ENCODE results near the gene NUP155.
"Not testable (repeated sequence)": the region's sequence is repeated elsewhere in the genome, so short reads cannot be mapped to it uniquely, and the experiment has no call there.

The NUP155 gene

DNA sequence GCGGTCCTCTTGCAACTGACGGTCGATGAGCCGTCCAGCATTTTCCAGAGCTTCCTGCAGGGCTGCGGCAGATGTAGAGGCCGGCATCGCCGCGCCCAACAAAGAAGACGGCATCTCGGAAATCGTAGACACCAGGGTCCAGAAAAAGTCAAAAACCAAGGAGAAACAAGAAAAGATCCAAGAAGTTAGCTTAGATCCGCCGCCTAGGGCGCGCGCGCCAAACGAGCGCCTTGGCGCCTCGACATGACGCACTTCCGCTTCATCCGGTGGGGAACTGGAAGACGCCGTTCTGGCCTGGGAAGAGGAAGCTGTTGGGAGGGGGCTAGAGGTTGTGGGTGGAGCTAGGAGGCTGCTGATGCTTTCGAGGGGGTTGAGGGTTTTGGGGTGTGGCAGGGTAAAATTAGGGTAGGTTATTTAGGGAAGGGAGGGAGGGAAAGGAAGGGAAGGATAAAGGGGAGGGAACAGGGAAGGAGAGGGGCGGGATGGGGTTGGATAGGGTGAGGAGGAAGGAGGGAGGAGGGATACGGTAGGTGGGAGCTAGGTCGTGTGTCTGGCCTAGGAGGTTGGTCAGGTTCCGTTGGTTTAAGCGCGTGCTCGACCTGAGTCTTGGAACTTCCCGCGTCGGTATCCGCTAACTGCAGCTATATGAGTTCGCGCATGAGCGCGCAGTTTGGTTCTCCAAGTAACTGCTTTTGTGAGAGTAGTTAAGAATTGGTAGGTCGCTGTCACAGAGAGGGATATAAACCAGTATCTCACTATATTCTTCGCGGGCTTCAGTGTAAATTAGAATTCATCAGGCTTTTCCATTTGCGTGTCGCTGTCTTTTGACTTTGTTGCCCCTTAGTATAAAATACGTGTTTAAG, at the start of gene NUP155:
Gene NUP155, minus strand, starts transcription at position 243 of the 863 bp plus-strand sequence. Its CDS starts 129 bp downstream, at position 114.
- TF ChIP-seq, protein P1, sequence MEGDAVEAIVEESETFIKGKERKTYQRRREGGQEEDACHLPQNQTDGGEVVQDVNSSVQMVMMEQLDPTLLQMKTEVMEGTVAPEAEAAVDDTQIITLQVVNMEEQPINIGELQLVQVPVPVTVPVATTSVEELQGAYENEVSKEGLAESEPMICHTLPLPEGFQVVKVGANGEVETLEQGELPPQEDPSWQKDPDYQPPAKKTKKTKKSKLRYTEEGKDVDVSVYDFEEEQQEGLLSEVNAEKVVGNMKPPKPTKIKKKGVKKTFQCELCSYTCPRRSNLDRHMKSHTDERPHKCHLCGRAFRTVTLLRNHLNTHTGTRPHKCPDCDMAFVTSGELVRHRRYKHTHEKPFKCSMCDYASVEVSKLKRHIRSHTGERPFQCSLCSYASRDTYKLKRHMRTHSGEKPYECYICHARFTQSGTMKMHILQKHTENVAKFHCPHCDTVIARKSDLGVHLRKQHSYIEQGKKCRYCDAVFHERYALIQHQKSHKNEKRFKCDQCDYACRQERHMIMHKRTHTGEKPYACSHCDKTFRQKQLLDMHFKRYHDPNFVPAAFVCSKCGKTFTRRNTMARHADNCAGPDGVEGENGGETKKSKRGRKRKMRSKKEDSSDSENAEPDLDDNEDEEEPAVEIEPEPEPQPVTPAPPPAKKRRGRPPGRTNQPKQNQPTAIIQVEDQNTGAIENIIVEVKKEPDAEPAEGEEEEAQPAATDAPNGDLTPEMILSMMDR (IDR thresholded peaks at IDR 0.05; ENCODE audit: borderline replicate concordance, insufficient read depth, low read depth, low read length), result no peak

DNA sequence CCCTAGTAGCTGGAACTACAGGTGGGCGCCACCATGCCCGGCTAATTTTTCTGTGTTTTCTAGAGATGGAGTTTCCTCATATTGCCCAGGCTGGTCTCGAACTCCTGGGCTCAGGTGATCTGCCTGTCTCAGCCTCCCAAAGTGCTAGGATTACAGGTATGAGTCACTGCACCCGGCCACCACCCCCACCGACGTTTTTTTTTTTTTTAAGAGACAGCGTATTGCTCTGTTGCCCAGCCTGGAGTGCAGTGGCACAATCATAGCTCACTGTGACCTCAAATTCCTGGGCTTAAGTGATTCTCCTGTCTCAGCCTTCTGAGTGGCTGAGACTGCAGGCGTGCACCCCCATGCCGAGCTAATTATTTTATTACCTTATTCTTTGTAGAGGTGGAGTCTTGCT, 46.4 kb upstream of the NUP155 start:
- TF ChIP-seq, protein P1 (IDR thresholded peaks at IDR 0.05; ENCODE audit: borderline replicate concordance, insufficient read depth, low read depth, low read length), result no peak

More for the DNA sequence above, at the start of gene NUP155:
- H3K4me3 ChIP-seq (ENCODE audit: low read depth, low read length), result peak within 1 kb of the TSS; percentile 66

DNA sequence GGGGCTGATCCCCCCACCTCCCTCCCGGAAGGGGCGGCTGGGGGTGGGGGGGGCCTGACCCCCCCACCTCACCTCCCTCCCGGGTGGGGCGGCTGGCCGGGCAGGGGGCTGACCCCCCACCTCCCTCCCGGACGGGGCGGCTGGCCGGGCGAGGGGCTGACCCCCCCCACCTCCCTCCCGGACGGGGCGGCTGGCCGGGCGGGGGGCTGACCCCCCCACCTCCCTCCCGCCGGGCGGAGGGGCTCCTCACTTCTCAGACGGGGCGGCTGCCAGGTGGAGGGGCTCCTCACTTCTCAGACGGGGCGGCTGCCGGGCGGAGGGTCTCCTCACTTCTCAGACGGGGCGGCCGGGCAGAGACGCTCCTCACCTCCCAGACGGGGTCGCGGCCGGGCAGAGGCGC, 44.5 kb upstream of the NUP155 start:
- not testable (repeated sequence) for H3K4me3 ChIP-seq (ENCODE audit: low read depth, low read length)

More for the DNA sequence above, 46.4 kb upstream of the NUP155 start:
- H3K4me3 ChIP-seq (ENCODE audit: low read depth, low read length), result no peak overlapping the region

DNA sequence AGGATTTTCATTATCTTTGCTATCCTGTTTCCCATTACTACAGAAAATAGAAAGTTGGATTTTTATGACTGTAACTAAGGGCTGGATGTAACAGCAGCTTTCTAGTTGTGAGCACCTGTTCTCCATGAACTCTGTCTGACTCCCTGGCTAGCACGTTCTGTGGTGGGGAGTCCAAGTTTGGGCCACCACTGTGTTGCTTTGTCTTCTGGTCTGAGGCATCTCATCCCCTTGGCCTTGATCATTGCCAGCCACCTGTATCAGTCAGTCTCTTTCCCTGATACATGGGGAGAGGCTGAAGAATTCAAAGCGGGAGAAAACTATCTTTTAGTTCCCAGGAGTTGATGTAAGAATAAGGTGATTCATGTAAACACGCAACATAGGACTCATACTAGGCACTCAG, 41.6 kb upstream of the NUP155 start:
- H3K4me3 ChIP-seq (ENCODE audit: low read depth, low read length), result no peak overlapping the region
- TF ChIP-seq, protein P1 (IDR thresholded peaks at IDR 0.05; ENCODE audit: borderline replicate concordance, insufficient read depth, low read depth, low read length), result no peak

DNA sequence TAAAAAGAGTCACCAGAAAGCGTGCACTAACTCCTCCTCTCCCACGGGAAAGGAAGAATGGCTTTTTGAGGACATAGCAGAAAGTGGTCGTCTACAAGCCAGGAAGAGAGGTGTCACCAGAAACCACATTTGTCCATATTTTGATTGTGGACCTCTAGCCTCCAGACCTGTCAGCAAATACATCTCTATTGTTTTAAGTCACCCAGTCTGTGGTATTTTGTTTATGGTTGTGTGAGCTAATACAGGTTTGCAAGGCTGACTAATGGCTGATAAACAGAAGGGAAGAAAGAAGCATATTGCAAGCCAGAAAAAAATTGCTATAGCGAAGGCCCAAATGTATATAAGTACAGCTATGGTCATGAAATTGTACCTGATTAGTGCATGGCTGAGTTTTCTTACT, 29.6 kb upstream of the NUP155 start:
- H3K4me3 ChIP-seq (ENCODE audit: low read depth, low read length), result no peak overlapping the region
- TF ChIP-seq, protein P1 (IDR thresholded peaks at IDR 0.05; ENCODE audit: borderline replicate concordance, insufficient read depth, low read depth, low read length), result no peak

DNA sequence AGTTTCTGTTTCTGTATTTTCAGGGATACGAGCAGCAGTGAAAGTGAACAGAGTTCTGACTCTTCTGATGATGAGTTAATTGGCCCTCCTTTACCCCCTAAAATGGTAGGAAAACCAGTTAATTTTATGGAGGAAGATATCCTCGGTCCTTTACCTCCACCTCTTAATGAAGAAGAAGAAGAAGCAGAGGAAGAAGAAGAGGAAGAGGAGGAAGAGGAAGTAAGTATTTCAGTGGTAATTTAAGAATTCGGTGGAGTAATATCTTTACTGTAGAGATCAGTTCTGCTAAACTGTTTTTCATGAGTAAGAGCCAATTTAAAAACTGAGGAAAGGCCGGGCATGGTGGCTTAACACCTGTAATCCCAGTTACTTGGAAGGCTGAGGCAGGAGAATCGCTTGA, 25.4 kb upstream of the NUP155 start:
- no peak overlapping the region for H3K4me3 ChIP-seq (ENCODE audit: low read depth, low read length)
- TF ChIP-seq, protein P1 (IDR thresholded peaks at IDR 0.05; ENCODE audit: borderline replicate concordance, insufficient read depth, low read depth, low read length), result no peak

DNA sequence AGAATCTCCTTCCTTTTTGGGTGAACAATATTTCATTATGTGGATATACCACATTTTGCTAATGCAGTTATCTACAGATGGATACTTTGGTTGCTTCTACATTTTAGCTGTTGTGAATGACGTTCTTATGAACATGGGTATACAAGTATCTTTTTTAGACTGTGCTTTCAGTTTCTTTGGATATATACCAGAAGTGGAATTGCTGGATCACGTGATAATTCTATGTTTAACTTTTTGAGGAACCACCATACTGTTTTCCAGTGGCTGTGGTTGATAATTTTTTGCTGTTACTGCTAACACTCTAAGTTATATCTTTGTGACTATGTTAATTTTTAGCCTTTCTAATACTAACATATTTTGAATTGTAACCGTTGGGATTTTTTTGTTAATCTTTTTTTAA, 20.7 kb upstream of the NUP155 start:
- no peak overlapping the region for H3K4me3 ChIP-seq (ENCODE audit: low read depth, low read length)
- TF ChIP-seq, protein P1 (IDR thresholded peaks at IDR 0.05; ENCODE audit: borderline replicate concordance, insufficient read depth, low read depth, low read length), result no peak
